Measurements from ENCODE around the gene GARNL3.

GRCh38 chr9:127437497-127438264 lies 173.1 kb downstream of the GARNL3 start:
- TF ChIP-seq CTCF (IDR thresholded peaks at IDR 0.05) (no peak), EZH2 (IDR thresholded peaks at IDR 0.05; ENCODE audit: borderline replicate concordance, insufficient read depth, low read depth, low read length, poor library complexity, severe bottlenecking) (no peak)
